ENCODE data around the gene UBC.

The UBC gene

GRCh38 chr12:124866883-124867400, 47.5 kb downstream of the UBC start:
- DNase-seq (ENCODE audit: low read depth in 3 of 3, low spot score in 1 of 3) = no peak

- DNase-seq (ENCODE audit: low read depth in 3 of 3, low spot score in 1 of 3) = no peak
Observed at GRCh38 chr12:124866195-124866882, 48.1 kb downstream of the UBC start.

DNA sequence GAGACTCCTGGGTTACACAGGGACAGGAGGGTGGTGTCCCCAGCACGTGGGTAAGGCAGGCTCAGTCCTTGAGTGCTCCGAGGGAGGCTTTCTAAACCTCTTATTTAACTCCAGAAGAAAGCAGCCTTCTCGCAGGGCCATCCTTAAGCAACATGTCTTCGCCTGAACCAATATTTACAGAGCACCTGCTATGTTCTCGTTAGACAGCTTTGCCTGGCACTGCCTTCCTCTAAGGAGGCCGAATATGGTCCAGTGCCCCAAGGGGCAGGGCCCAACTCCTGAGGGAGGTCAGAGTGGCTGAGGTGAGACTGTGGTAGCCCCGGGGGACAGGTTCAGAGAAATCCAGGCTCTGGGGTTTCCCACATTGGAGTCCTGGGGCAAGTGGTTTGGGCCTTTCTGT, 48.7 kb downstream of the UBC start:
- DNase-seq (ENCODE audit: low read depth in 3 of 3, low spot score in 1 of 3) = no peak

DNA sequence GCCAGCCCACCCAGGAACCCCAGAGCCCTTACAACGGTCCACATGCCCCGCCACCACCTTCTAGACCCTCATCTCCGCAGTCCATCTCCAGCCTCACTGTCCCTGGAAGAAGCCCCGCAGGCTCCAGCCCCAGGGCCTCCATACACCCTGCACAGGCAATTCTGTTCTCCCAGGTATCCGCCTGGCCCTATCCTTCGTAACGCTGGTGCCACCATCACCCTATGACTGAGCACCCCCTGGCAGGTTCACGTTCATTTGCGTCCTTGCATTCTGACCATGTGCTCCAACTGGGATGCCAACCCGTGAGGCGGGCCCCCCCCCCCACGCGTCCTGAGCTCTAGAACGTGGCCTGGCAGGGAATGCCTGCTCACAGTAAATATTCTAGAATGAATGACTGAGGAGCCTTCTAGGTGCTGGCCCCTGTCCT, 50.1 kb downstream of the UBC start:
- no peak for DNase-seq (ENCODE audit: low read depth in 3 of 3, low spot score in 1 of 3)

GRCh38 chr12:124863416-124864325, 50.8 kb downstream of the UBC start, which contains the start of gene SCARB1:
Gene SCARB1, minus strand, starts transcription at chr12:124863864. Its CDS starts 144 bp downstream, at chr12:124863720.
- peak; percentile 29 to 80 (median 55) for DNase-seq (ENCODE audit: low read depth in 3 of 3, low spot score in 1 of 3)

DNA sequence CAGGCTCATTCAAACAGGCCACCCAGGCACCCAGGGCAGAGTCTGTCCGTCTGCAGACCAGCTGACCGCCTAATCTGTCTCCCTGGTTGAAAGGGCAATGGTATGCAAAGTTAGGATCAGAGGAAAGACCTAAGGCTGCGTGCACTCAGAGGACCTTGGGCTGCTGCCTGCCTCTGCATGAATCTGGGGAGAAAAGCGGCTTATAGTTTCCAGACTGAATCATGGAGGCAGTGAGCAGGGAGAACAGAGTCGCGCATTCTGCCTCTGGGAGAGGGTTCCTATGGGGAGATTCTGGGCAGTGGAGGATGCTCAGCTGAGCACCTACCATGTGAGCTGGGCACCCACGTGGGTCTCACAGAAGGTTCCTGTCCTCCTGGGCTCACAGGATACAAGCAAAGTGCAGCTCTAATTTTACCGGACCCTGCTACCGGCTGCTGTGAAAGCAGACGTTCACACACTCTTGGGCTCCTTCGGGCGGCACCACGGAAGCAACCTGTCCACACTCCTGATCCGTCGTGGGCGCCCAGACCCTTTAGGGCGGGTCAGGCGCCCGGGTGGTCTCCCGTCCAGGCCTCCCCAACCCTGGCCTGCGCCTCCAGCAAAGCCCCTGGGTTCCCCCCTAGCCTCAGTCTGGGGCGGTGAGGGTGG, 51.6 kb downstream of the UBC start:
- peak in 1 of 3 donors; percentile 3 for DNase-seq (ENCODE audit: low read depth in 3 of 3, low spot score in 1 of 3)

DNA sequence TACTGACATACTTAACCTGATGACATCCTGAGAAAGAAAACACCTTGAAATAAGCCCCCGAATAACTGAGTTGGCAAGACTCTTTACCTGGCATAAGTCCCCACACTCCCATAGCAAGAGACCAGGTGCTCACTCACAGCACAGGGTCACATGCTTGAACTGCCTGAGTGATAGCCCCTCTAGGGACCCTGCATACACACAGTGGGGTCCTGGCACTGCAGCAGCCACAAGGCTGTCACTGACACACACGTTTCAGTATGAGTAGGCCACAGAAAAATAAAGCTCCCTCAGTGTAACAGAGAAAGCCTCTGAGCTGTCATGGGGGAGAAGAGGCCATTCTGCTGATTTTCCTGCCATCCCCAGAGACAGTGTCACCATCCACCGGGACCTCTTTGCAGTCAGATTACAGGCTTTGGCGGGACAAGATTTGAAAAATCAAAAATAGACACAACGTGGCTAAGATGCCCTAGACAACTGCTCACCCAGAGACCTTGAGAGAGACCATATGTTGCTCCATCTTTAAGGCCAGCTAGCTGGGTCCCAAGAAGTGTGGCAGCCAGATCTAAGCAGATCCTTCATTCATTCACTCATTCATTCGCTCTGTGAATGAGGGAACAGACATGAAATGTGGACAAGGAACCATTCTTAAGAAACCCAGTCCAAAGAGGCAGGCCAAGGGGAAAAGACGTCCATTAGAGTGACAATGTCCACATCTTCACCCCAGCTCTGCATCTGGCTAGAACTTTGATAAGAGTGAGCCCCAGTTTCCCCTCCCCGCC, 52.4 kb downstream of the UBC start:
- DNase-seq (ENCODE audit: low read depth in 3 of 3, low spot score in 1 of 3) = no peak

Data from stimulated activated CD4-positive, alpha-beta T cell treated with anti-CD3 and anti-CD28 coated beads, TNF-alpha, amount 100 ng/mL, for 1 hour (primary cell).